H1 (cell line): ENCODE data around the gene GNAL. TPM values are rescaled to one million over a fixed set of nuclear protein-coding genes. Genes with fewer than 3 reads are reported as not detected.

Experiments
- CTCF ChIA-PET: fragments of 300-600 bp; sonication (Branson Sonifier 250); formaldehyde crosslinking; loops from one replicate; lab custom pipeline; 2021; ENCODE audit not compliant: partially characterized antibody; lab: Charles Lee
- POLR2A ChIA-PET: fragments of 300-600 bp; sonication (Branson Sonifier 250); formaldehyde crosslinking; loops from one replicate; lab custom pipeline; 2021; ENCODE audit warnings: inconsistent platforms; ENCODE audit not compliant: partially characterized antibody; lab: Charles Lee
- DNase-seq, 2 experiments: peaks; one replicate each; pipeline versions ENCODE4 v3.0.0 to v3.0.0-alpha.2; 2010 to 2022; ENCODE audit warnings: low spot score in 2 of 2, low read depth in 1 of 2, mixed read lengths in 1 of 2
- FAIRE-seq: peaks from 2 replicates; lab custom pipeline; 2011; peaks lifted over from hg19 to GRCh38; lab: Jason Lieb, UNC
- H2AFZ ChIP-seq: 2 replicates; pipeline ENCODE4 v1.8.1; 2012; ENCODE audit warnings: low read length, inconsistent platforms
- H2AK5ac ChIP-seq: 2 replicates; pipeline ENCODE4 v1.6.1; 2013; ENCODE audit warnings: low read depth, low read length
- H2BK120ac ChIP-seq: replicated peaks from 2 replicates; pipeline ENCODE3; 2013; ENCODE audit warnings: low read depth, low read length, inconsistent platforms
- H2BK12ac ChIP-seq: 2 replicates; pipeline ENCODE4 v1.6.1; 2013; ENCODE audit warnings: low read depth, low read length
- H2BK15ac ChIP-seq: 2 replicates; pipeline ENCODE4 v1.6.1; 2013; ENCODE audit warnings: low read length
- H2BK20ac ChIP-seq: 2 replicates; pipeline ENCODE4 v1.6.1; 2013; ENCODE audit warnings: low read length
- H2BK5ac ChIP-seq: 2 replicates; pipeline ENCODE4 v1.6.1; 2013; ENCODE audit warnings: low read depth, low read length
- H3K14ac ChIP-seq: 2 replicates; pipeline ENCODE4 v1.6.1; 2013; ENCODE audit warnings: inconsistent platforms; ENCODE audit not compliant: insufficient read length
- H3K18ac ChIP-seq: 2 replicates; pipeline ENCODE4 v1.6.1; 2013; ENCODE audit warnings: low read length; ENCODE audit errors: extremely low read depth
- H3K23ac ChIP-seq: 2 replicates; pipeline ENCODE4 v1.6.1; 2013; ENCODE audit warnings: inconsistent platforms; ENCODE audit not compliant: insufficient read length
- H3K23me2 ChIP-seq: 2 replicates; pipeline ENCODE4 v1.6.1; 2013; ENCODE audit warnings: low read depth, low read length
- H3K27ac ChIP-seq: 2 replicates; pipeline ENCODE4 v1.6.1; 2011; ENCODE audit warnings: low read depth, low read length, inconsistent platforms
- H3K27me3 ChIP-seq, 4 experiments: replicated peaks in 1 of 4; 1 replicate in 1 of 4; 2 replicates in 3 of 4; pipeline versions ENCODE4 v1.6.1 to v1.8.1; 2011 to 2013; ENCODE audit warnings: low read length in 3 of 4, mild to moderate bottlenecking in 3 of 4, inconsistent platforms in 2 of 4, mixed read lengths in 2 of 4, moderate library complexity in 1 of 4; ENCODE audit not compliant: control insufficient read depth in 3 of 4, insufficient read depth in 3 of 4; ENCODE audit errors: extremely low read depth in 1 of 4
- H3K36me3 ChIP-seq, 4 experiments: 2 replicates each; pipeline versions ENCODE4 v1.6.1 to v1.8.1; 2011 to 2013; ENCODE audit warnings: mild to moderate bottlenecking in 4 of 4, low read length in 3 of 4, moderate library complexity in 2 of 4, control low read depth in 1 of 4, inconsistent platforms in 1 of 4; ENCODE audit not compliant: insufficient read depth in 4 of 4, control insufficient read depth in 2 of 4
- H3K4ac ChIP-seq: replicated peaks from 2 replicates; pipeline ENCODE3; 2013; ENCODE audit warnings: low read length, low read depth, mixed read lengths, inconsistent platforms; ENCODE audit not compliant: insufficient read length
- H3K4me1 ChIP-seq, 4 experiments: replicated peaks in 1 of 4; 1 replicate in 1 of 4; 2 replicates in 3 of 4; pipeline versions ENCODE4 v1.6.1 to v1.8.1; 2011 to 2013; ENCODE audit warnings: low read length in 3 of 4, inconsistent platforms in 2 of 4, mixed read lengths in 1 of 4; ENCODE audit not compliant: insufficient read depth in 4 of 4, control insufficient read depth in 3 of 4
- H3K4me2 ChIP-seq, 2 experiments: 2 replicates each; pipeline versions ENCODE4 v1.6.1 to v1.8.1; 2011 to 2013; ENCODE audit warnings: low read depth in 2 of 2, low read length in 2 of 2, control low read depth in 1 of 2, inconsistent platforms in 1 of 2, mild to moderate bottlenecking in 1 of 2; ENCODE audit not compliant: insufficient read depth in 1 of 2
- H3K4me3 ChIP-seq, 4 experiments: fragments of 200-600, 300-600 bp in 1 of 4; sonication (generic), shearing (Covaris generic), sonication (Bioruptor Twin) in 1 of 4; 2 replicates each; pipeline versions ENCODE4 v1.5.1 to v1.8.1; 2011 to 2016; ENCODE audit warnings: low read length in 4 of 4, low read depth in 3 of 4, control low read depth in 2 of 4, inconsistent platforms in 2 of 4, mild to moderate bottlenecking in 2 of 4, mixed read lengths in 1 of 4, moderate library complexity in 1 of 4; ENCODE audit not compliant: insufficient read depth in 2 of 4; ENCODE audit errors: extremely low read depth in 1 of 4
- H3K56ac ChIP-seq: replicated peaks from 2 replicates; pipeline ENCODE3; 2013; ENCODE audit warnings: low read depth, mild to moderate bottlenecking, mixed read lengths, low read length, inconsistent platforms; ENCODE audit not compliant: insufficient read length
- H3K79me1 ChIP-seq: 2 replicates; pipeline ENCODE4 v1.6.1; 2013; ENCODE audit warnings: low read depth, low read length, control low read depth
- H3K79me2 ChIP-seq, 2 experiments: 2 replicates each; pipeline versions ENCODE4 v1.6.1 to v1.8.1; 2012 to 2013; ENCODE audit warnings: low read length in 2 of 2, mild to moderate bottlenecking in 2 of 2, inconsistent platforms in 1 of 2; ENCODE audit not compliant: insufficient read depth in 2 of 2, control insufficient read depth in 1 of 2
- H3K9ac ChIP-seq, 4 experiments: replicated peaks in 1 of 4; 1 replicate in 1 of 4; 2 replicates in 3 of 4; pipeline versions ENCODE4 v1.6.1 to v1.8.1; 2011 to 2013; ENCODE audit warnings: low read depth in 3 of 4, low read length in 3 of 4, control low read depth in 2 of 4, mild to moderate bottlenecking in 2 of 4, moderate library complexity in 2 of 4, inconsistent platforms in 1 of 4; ENCODE audit errors: extremely low read depth in 1 of 4
- H3K9me3 ChIP-seq, 2 experiments: 2 replicates each; pipeline versions ENCODE4 v1.6.1 to v1.8.1; 2012 to 2013; ENCODE audit warnings: mild to moderate bottlenecking in 2 of 2, moderate library complexity in 2 of 2, control low read depth in 1 of 2, inconsistent platforms in 1 of 2, low read depth in 1 of 2, low read length in 1 of 2, mixed read lengths in 1 of 2; ENCODE audit not compliant: insufficient read depth in 2 of 2
- H4K20me1 ChIP-seq, 2 experiments: replicated peaks in 1 of 2; 2 replicates each; pipeline versions ENCODE3 to v1.8.1; 2011 to 2013; ENCODE audit warnings: inconsistent platforms in 2 of 2, low read length in 2 of 2, mild to moderate bottlenecking in 1 of 2; ENCODE audit not compliant: insufficient read depth in 2 of 2, control insufficient read depth in 1 of 2
- H4K5ac ChIP-seq: 2 replicates; pipeline ENCODE4 v1.6.1; 2013; ENCODE audit warnings: low read length, low read depth, mixed read lengths, inconsistent platforms; ENCODE audit not compliant: insufficient read length
- H4K8ac ChIP-seq: 2 replicates; pipeline ENCODE4 v1.8.0; 2013; ENCODE audit warnings: mild to moderate bottlenecking, moderate library complexity, low read length, inconsistent platforms; ENCODE audit not compliant: insufficient read depth; ENCODE audit errors: extremely low read depth
- H4K91ac ChIP-seq: replicated peaks from 2 replicates; pipeline ENCODE3; 2013; ENCODE audit warnings: low read length, mixed read lengths, inconsistent platforms; ENCODE audit not compliant: insufficient read length
- RAD21 ChIP-seq, 2 experiments: IDR thresholded peaks in 1 of 2; conservative IDR thresholded peaks in 1 of 2; 2 replicates each; pipeline ENCODE4 v1.6.1; 2011; ENCODE audit warnings: low read depth in 2 of 2, low read length in 2 of 2, improper control_type of control experiment in 1 of 2, inconsistent platforms in 1 of 2, mild to moderate bottlenecking in 1 of 2, moderate library complexity in 1 of 2
- SIN3A ChIP-seq, 2 experiments: IDR thresholded peaks in 1 of 2; conservative IDR thresholded peaks in 1 of 2; 2 replicates each; pipeline ENCODE4 v1.6.1; 2011 to 2012; ENCODE audit warnings: low read length in 2 of 2, improper control_type of control experiment in 1 of 2, low read depth in 1 of 2, mild to moderate bottlenecking in 1 of 2
- WGBS, 2 experiments: shearing (Covaris generic) in 1 of 2; methylation state at CpG; one replicate each; pipeline versions ENCODE4 v1.1.6 to v1.1.7; 2013 to 2015; ENCODE audit warnings: low lambda C conversion rate in 2 of 2, mixed read lengths in 2 of 2, inconsistent platforms in 1 of 2, low coverage in 1 of 2, missing lambda C conversion rate in 1 of 2; ENCODE audit not compliant: insufficient replicate concordance in 2 of 2, insufficient coverage in 1 of 2, insufficient read length in 1 of 2; ENCODE audit errors: extremely low coverage in 1 of 2, missing lambda C conversion rate in 1 of 2; 5-methylcytosine and 5-hydroxymethylcytosine counted together
- polyA plus RNA-seq, 7 experiments: library from polyadenylated mRNA; depleted of rRNA in 3 of 7; stranded (reverse) in 5 of 7; unstranded in 2 of 7; fragments of >200 nt in 5 of 7; fragments of 200-250 nt in 2 of 7; gene quantifications; 1 replicate in 5 of 7; 2 replicates in 1 of 7; 4 replicates in 1 of 7; pipeline versions ENCODE4 v1.2.1 to v1.2.3, GENCODE V29; 2011 to 2013; ENCODE audit warnings: missing spikeins in 2 of 7, mixed read lengths in 2 of 7
- total RNA-seq: library from RNA; stranded (reverse); fragmentation: NEBNext Ultra II Directional; extraction: Animal tissue kit (Norgen Biotek cat#: 25700); gene quantifications from 2 replicates; pipeline ENCODE4 v1.2.1, GENCODE V29; 2021

The GNAL gene
- total and polyA plus RNA-seq, 2 of the 8 experiments (the other 6 are each of a cell fraction or from before 2014, with no cell fraction given): 13.2 to 18.3 TPM

DNA sequence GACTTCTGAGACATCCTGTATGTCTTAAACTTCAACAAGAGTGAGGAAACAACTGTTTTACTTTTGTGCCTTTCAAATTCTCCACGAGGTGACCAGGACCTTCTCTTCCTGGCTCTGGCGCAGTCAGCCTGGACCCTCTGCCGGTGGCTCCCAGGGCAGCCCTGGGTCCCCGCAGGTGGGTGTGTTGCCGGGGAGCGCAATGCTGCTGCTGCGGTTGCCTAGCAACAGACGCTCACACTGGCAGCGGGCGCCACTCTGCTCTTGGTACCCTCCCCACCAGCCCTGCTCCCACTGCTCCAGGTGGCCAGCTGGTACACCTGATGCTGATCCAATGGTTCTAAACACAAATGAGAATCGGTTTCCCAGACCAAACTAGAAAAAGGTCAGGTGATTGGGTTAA lies 58.7 kb downstream of the GNAL start:
- no peak overlapping the region for H2BK120ac ChIP-seq
- H3K9ac ChIP-seq: no peak overlapping the region
- 49% methylated on average over 11 of the region's 11 CpGs; no CpG with 5 or more reads in 1 of the 2 experiments for WGBS, 2 experiments
- H2AFZ ChIP-seq: no peak overlapping the region
- H3K56ac ChIP-seq: no peak overlapping the region
- H3K36me3 ChIP-seq: no peaks in the 10 kb centered on the region
- no peak overlapping the region for H3K14ac ChIP-seq
- H3K27ac ChIP-seq: no peak overlapping the region
- H3K23ac ChIP-seq: no peak overlapping the region
- no peak overlapping the region for H3K4me2 ChIP-seq
- no peaks in the 10 kb centered on the region; a peak in 1 of 4 replicates for H3K9me3 ChIP-seq
- peaks cover 12% of the 10 kb centered on the region for H3K23me2 ChIP-seq
- ChIA-PET CTCF (no interaction called here), POLR2A (no interaction called here)
- no peak overlapping the region for H2BK5ac ChIP-seq
- H3K79me1 ChIP-seq: no peaks in the 10 kb centered on the region
- FAIRE-seq: no peak
- H3K27me3 ChIP-seq: peaks cover 2 to 26% (median 21%) of the 10 kb centered on the region in 4 experiments
- H3K18ac ChIP-seq: no peak overlapping the region
- no peak overlapping the region for H4K8ac ChIP-seq
- no peak overlapping the region for H4K5ac ChIP-seq
- H2BK15ac ChIP-seq: no peak overlapping the region
- H3K79me2 ChIP-seq: no peaks in the 10 kb centered on the region
- TF ChIP-seq RAD21 (IDR thresholded peaks at IDR 0.05 in 1 of 2, conservative IDR thresholded peaks at IDR 0.05 in 1 of 2; ENCODE audit: low read depth in 2 of 2, low read length in 2 of 2) (no peak), SIN3A (conservative IDR thresholded peaks at IDR 0.05 in 1 of 2, IDR thresholded peaks at IDR 0.05 in 1 of 2; ENCODE audit: low read depth in 1 of 2, low read length in 2 of 2) (peak in 1 of 2 experiments; percentile 67; a peak in 1 of 4 replicates)
- DNase-seq: no peak
- no peak overlapping the region for H2BK20ac ChIP-seq
- H2BK12ac ChIP-seq: no peak overlapping the region
- H3K4me1 ChIP-seq: peaks cover 0 to 9% (median 5%) of the 10 kb centered on the region in 4 experiments; a peak in 5 of 7 replicates
- H2AK5ac ChIP-seq: no peak overlapping the region
- no peaks in the 10 kb centered on the region for H4K20me1 ChIP-seq
- H4K91ac ChIP-seq: no peak overlapping the region
- no peak overlapping the region for H3K4me3 ChIP-seq
- H3K4ac ChIP-seq: no peak overlapping the region
